Tongue (tissue), 2 donors: ENCODE results near the gene DNTTIP2. TPM values are rescaled to one million over a fixed set of nuclear protein-coding genes. Genes with fewer than 3 reads are reported as not detected.
A peak's percentile ranks its signal among the peaks of the same experiment; 100 is the strongest.
"Not testable (repeated sequence)": the region's sequence is repeated elsewhere in the genome, so short reads cannot be mapped to it uniquely, and the experiment has no call there.

ENCODE experiments used
- DNase-seq: peaks from one replicate; pipeline ENCODE4 v3.0.0-alpha.2; 2015
- total RNA-seq: library from RNA; depleted of rRNA; stranded (reverse); fragments of >200 nt; gene quantifications from one replicate; pipeline ENCODE4 v1.2.3, GENCODE V29; 2014

Gene DNTTIP2
- total RNA-seq, 1 donor from 2014 or later: 36.1 TPM

DNA sequence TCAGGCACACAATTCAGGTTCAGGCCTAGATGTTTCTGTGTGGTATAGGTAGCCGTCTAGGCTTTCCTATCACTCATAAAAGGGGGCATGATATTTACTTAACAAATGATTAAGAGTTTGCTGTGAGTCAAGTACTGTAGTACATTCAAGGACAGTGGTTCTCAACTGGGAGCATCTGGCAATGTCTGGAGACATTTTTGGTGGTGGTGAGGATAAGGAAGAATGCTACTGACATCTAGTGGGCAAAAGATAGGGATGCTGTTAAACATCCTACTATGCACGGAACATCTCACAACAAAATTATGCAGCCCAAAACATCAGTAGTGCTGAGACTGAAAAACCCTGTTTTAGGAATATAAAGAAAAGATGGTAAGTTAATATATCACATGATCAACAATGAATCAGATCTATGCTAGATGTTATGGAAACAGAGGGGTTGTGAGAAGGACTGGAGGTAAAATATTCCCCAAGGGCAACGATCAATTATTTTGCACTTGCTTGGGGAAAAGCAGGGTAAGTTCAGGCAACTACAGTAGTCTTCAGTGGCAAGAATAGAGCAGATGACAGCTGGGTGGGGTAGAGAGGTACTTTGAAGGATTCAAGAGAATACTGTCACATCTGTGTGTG lies 4.9 kb downstream of the DNTTIP2 start:
- peak; percentile 8 for DNase-seq

- no peak for DNase-seq
Observed at GRCh38 chr1:93871366-93871765, 7.6 kb downstream of the DNTTIP2 start.

DNA sequence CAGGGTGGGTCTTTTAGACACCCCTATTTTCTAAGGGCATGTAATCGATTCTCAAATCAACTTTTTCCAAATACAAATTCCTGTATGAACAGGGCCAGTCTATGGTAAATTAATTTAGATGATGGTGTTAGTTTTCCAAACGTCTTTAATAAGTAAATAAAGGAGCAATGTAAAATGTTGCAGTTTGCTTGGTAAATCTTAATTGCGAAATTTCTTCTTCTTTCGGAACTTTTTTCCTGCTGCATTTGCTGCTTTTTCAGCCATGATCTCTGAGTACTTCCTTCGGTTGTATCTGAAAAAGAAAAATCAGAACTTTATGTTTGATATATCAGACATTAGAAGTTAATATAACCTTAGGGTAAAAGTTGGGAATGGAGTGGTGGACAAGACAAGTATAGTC lies 9.4 kb downstream of the DNTTIP2 start:
- DNase-seq: no peak

DNA sequence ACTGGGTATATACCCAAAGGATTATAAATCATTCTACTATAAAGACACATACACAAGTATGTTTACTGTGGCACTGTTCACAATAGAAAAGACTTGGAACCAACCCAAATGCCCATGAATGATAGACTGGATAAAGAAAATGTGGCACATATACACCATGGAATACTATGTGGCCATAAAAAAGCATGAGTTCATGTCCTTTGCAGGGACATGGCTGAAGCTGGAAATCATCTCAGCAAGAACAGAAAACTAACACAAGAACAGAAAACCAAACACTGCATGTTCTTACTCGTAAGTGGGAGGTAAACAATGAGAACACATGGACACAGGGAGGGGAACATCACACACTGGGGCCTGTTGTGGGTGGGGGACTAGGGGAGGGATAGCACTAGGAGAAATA lies 10.5 kb downstream of the DNTTIP2 start:
- not testable (repeated sequence) for DNase-seq

GRCh38 chr1:93865253-93865652 lies 13.8 kb downstream of the DNTTIP2 start:
- DNase-seq: no peak

GRCh38 chr1:93864175-93864574 lies 14.8 kb downstream of the DNTTIP2 start:
- DNase-seq: no peak

GRCh38 chr1:93857653-93858052 lies 21.4 kb downstream of the DNTTIP2 start:
- not testable (repeated sequence) for DNase-seq

DNA sequence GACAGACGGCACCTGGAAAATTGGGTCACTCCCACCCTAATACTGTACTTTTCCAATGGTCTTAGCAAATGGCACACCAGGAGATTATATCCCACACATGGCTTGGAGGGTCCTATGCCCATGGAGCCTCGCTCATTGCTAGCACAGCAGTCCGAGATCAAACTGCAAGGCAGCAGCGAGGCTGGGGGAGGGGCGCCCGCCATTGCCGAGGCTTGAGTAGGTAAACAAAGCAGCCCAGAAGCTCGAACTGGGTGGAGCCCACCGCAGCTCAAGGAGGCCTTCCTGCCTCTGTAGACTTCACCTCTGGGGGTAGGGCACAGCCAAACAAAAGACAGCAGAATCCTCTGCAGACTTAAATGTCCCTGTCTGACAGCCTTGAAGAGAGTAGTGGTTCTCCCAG lies 23.0 kb downstream of the DNTTIP2 start:
- DNase-seq: not testable (repeated sequence)

DNA sequence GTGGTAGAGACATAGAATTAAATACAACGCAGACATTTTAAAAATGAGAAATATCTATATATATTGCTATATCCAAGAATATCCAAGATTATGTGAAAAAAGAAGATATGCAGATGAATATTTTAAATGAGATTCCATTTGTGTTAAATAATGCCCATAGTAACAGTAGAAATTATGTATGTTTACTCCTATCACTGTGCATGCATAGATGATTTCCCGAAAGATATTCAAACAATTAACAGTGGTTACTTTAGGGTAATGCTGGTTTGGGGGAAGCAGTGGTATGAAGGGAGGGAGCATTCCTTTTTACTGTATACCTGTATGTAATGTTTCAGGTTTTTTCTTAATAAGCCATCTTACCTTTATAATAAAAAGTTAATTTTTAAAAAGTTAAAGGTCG lies 25.1 kb downstream of the DNTTIP2 start:
- no peak for DNase-seq

DNA sequence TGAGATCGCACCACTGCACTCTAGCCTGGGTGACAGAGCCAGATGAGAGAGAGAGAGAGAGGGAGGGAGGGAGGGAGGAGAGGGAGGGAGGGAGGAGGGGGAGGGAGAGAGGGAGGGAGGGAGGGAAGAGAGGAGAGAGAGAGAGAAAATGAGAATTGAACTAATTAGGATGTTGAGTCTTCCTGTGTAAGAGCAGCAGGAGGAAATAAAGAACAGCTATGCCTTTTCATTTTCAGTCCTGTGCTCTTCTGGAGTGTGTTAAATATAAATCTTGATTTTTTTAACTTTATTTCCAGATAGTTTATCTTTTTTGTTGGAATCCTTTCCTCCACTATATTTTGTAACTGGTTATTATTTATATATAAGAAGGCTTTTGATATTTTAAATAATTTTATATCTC lies 27.1 kb downstream of the DNTTIP2 start:
- no peak for DNase-seq

DNA sequence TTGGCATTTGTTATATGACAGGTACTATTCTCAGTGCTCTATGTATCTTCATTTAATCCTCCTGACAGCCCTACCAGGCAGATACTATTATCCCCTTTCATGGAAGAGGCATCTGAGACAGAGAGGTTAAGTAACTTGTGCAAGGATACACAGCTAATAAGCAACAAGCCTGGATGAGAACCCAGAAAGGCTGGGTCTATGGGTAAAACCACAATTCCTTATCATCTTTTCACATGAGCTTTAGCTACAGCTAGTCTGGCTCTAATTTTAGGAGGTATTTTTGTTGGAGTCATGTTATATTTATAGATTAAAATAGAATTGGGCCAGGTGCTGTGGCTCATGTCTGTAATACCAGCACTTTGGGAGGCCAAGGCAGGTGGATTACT lies 27.7 kb downstream of the DNTTIP2 start:
- no peak for DNase-seq

DNA sequence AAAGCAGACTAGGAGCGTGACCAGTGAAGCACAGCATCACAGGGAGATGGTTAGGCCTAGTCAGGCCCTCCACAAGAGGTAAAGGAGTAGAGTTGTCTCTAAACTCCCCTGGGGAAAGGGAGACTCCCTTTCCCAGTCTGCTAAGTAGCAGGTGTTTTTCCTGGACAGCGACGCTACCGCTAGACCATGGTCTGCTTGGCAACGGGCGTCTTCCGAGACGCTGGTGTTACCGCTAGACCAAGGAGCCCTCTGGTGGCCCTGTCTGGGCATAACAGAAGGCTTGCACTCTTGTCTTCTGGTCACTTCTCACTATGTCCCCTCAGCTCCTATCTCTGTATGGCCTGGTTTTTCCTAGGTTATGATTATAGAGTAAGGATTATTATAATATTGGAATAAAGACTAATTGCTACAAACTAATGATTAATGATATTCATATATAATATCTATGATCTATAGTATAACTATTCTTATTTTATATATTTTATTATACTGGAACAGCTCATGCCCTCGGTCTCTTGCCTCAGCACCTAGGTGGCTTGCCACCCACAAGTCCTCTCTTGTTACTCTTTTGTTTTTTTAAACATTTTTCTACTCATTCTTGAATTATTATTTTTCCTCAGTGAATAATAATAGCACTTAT lies 28.2 kb downstream of the DNTTIP2 start:
- DNase-seq: peak; percentile 70

DNA sequence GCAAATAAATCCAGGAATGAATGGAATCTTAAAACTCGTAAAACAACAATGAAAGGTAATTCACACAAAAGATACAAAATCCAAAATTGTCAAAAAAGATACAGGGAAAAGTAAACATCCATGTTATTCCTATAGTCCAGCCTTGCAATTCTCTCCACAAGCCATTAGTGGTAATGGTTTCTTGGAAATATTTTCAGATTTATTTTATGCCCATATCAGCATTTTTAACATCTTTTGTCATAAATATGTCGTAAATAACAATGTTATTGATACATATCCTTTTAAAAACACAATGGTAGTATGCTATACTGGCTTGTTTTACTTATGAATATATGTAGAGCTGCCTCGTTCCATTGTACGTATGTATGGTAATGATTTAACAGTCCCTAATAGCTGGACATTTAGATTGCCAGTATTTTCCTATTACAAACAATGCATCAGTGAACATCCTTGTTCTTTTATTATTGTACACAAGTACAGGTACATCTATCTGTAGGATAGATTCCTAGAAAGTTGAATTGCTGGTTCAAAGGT lies 30.6 kb downstream of the DNTTIP2 start:
- DNase-seq: no peak

GRCh38 chr1:93847811-93848288 lies 31.2 kb downstream of the DNTTIP2 start:
- peak; percentile 84 for DNase-seq

DNA sequence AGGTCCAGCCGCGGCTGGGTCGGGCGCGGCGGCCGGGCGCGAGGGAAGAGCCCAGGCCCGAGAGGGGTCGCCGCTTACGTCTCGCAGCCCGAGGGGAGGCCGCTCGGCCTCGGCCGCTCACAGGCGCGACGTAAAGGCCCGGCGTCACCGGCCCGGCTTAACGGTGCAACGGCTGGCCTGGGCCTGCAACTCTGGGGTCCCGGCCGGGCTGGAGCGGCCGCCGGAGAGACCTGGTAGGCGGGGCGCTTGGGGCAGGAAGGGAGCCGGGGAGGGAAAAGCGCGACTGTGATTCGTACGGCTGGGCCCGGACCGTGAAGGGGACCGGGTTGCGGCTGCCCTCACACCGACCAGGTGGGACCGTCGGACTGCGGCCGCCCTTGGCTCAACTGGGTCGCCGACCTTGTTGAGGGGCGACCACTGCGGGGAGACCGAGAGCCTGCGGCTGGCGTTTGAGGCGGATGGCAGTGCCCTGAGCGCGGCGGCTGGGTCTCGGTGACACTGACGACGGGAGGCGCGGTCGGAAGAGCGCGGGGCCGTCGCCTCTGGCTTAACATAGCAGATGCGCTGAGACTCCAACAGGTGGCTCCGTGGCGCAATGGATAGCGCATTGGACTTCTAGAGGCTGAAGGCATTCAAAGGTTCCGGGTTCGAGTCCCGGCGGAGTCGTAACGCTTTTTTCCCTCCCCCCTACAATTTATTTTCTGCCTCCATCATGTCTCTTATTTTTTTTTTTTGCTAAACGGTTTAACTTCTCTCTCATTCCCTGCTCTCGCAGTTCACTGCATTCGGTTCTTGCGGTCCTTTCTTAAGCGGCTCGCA lies 31.8 kb downstream of the DNTTIP2 start:
- DNase-seq: peak; percentile 98

- peak; percentile 96 for DNase-seq
Observed at GRCh38 chr1:93846206-93846991, 32.6 kb downstream of the DNTTIP2 start.

DNA sequence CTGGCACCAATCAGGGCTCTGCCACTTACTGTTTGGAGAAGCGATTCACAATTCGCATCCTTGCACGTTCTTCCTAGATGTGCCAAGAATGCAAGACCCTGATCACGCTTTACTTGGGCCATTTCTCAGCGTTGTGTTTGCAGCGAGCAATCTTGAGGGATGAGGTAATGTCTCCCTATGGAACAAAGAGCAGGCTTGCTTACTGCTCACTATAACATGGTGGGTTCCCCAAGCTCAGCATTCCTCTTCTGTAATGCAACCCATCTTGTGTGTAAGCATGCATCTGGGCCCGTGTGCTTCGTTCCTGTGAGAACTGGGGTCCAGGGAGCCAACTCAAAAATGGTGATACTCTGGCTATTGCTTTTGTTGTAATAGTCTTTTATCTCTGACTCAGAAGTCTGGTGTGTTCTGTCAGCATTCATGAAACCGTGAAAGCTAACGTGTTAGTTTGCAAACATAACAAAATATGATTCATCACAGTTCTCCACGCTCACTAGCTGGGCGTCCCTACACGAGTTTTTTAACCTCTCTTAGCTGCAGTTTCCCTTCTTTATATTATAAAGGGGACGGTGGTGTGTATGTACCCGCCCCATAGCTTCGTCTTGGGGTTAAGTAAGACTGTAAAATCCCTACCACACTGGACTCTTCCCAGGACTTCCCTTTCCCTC lies 33.3 kb downstream of the DNTTIP2 start:
- peak; percentile 81 for DNase-seq

- peak; percentile 90 for DNase-seq
Observed at GRCh38 chr1:93844262-93845045, 34.6 kb downstream of the DNTTIP2 start.

- no peak for DNase-seq
Observed at GRCh38 chr1:93842750-93843500, 36.1 kb downstream of the DNTTIP2 start.

- DNase-seq: no peak
Observed at GRCh38 chr1:93841771-93842170, 37.2 kb downstream of the DNTTIP2 start.
